ENCODE results near the gene WNK2.

WNK2 gene

GRCh38 chr9:93267091-93267541, 83.2 kb downstream of the WNK2 start:
- DNase-seq (ENCODE audit: low read depth in 2 of 2): no peak

GRCh38 chr9:93267681-93268505, 84.0 kb downstream of the WNK2 start:
- DNase-seq (ENCODE audit: low read depth in 2 of 2): no peak

- no peak for DNase-seq (ENCODE audit: low read depth in 2 of 2)
Measured at GRCh38 chr9:93268551-93269314, 84.8 kb downstream of the WNK2 start.

GRCh38 chr9:93270976-93271375, 87.0 kb downstream of the WNK2 start:
- DNase-seq (ENCODE audit: low read depth in 2 of 2): no peak

- DNase-seq (ENCODE audit: low read depth in 2 of 2): no peak
Measured at GRCh38 chr9:93276973-93277372, 93.0 kb downstream of the WNK2 start.

GRCh38 chr9:93278144-93278543, 94.2 kb downstream of the WNK2 start:
- no peak for DNase-seq (ENCODE audit: low read depth in 2 of 2)

- DNase-seq (ENCODE audit: low read depth in 2 of 2): no peak
Measured at GRCh38 chr9:93280661-93281259, 96.8 kb downstream of the WNK2 start.

GRCh38 chr9:93286252-93287188, 102.6 kb downstream of the WNK2 start:
- no peak for DNase-seq (ENCODE audit: low read depth in 2 of 2)

GRCh38 chr9:93287189-93287552, 103.2 kb downstream of the WNK2 start:
- DNase-seq (ENCODE audit: low read depth in 2 of 2): no peak

- no peak for DNase-seq (ENCODE audit: low read depth in 2 of 2)
Measured at GRCh38 chr9:93287593-93287992, 103.7 kb downstream of the WNK2 start.

GRCh38 chr9:93288341-93288740, 104.4 kb downstream of the WNK2 start:
- DNase-seq (ENCODE audit: low read depth in 2 of 2): no peak

- DNase-seq (ENCODE audit: low read depth in 2 of 2): no peak
Measured at GRCh38 chr9:93288891-93289883, 105.2 kb downstream of the WNK2 start.

- DNase-seq (ENCODE audit: low read depth in 2 of 2): no peak
Measured at GRCh38 chr9:93290495-93291434, 106.8 kb downstream of the WNK2 start.

GRCh38 chr9:93291536-93292287, 107.8 kb downstream of the WNK2 start:
- DNase-seq (ENCODE audit: low read depth in 2 of 2): no peak

- DNase-seq (ENCODE audit: low read depth in 2 of 2): no peak
Measured at GRCh38 chr9:93292288-93292615, 108.3 kb downstream of the WNK2 start.

GRCh38 chr9:93292664-93293328, 108.9 kb downstream of the WNK2 start:
- DNase-seq (ENCODE audit: low read depth in 2 of 2): no peak

GRCh38 chr9:93294011-93294410, 110.1 kb downstream of the WNK2 start:
- DNase-seq (ENCODE audit: low read depth in 2 of 2): no peak

GRCh38 chr9:93295031-93295430, 111.1 kb downstream of the WNK2 start:
- DNase-seq (ENCODE audit: low read depth in 2 of 2): no peak

Measured in fibroblast of skin of left biceps (primary cell).